H1 (cell line): Measurements from ENCODE around the gene TBKBP1. TPM values are rescaled to one million over a fixed set of nuclear protein-coding genes. Genes with fewer than 3 reads are reported as not detected.

Experiments
- CTCF ChIA-PET: fragments of 300-600 bp; sonication (Branson Sonifier 250); formaldehyde crosslinking; loops from one replicate; lab custom pipeline; 2021; ENCODE audit not compliant: partially characterized antibody; lab: Charles Lee
- POLR2A ChIA-PET: fragments of 300-600 bp; sonication (Branson Sonifier 250); formaldehyde crosslinking; loops from one replicate; lab custom pipeline; 2021; ENCODE audit warnings: inconsistent platforms; ENCODE audit not compliant: partially characterized antibody; lab: Charles Lee
- DNase-seq, 2 experiments: peaks; one replicate each; pipeline versions ENCODE4 v3.0.0 to v3.0.0-alpha.2; 2010 to 2022; ENCODE audit warnings: low spot score in 2 of 2, low read depth in 1 of 2, mixed read lengths in 1 of 2
- FAIRE-seq: peaks from 2 replicates; lab custom pipeline; 2011; peaks lifted over from hg19 to GRCh38; lab: Jason Lieb, UNC
- H2AFZ ChIP-seq: 2 replicates; pipeline ENCODE4 v1.8.1; 2012; ENCODE audit warnings: low read length, inconsistent platforms
- H2AK5ac ChIP-seq: 2 replicates; pipeline ENCODE4 v1.6.1; 2013; ENCODE audit warnings: low read depth, low read length
- H2BK120ac ChIP-seq: replicated peaks from 2 replicates; pipeline ENCODE3; 2013; ENCODE audit warnings: low read depth, low read length, inconsistent platforms
- H2BK12ac ChIP-seq: 2 replicates; pipeline ENCODE4 v1.6.1; 2013; ENCODE audit warnings: low read depth, low read length
- H2BK15ac ChIP-seq: 2 replicates; pipeline ENCODE4 v1.6.1; 2013; ENCODE audit warnings: low read length
- H2BK20ac ChIP-seq: 2 replicates; pipeline ENCODE4 v1.6.1; 2013; ENCODE audit warnings: low read length
- H2BK5ac ChIP-seq: 2 replicates; pipeline ENCODE4 v1.6.1; 2013; ENCODE audit warnings: low read depth, low read length
- H3K14ac ChIP-seq: 2 replicates; pipeline ENCODE4 v1.6.1; 2013; ENCODE audit warnings: inconsistent platforms; ENCODE audit not compliant: insufficient read length
- H3K18ac ChIP-seq: 2 replicates; pipeline ENCODE4 v1.6.1; 2013; ENCODE audit warnings: low read length; ENCODE audit errors: extremely low read depth
- H3K23ac ChIP-seq: 2 replicates; pipeline ENCODE4 v1.6.1; 2013; ENCODE audit warnings: inconsistent platforms; ENCODE audit not compliant: insufficient read length
- H3K23me2 ChIP-seq: 2 replicates; pipeline ENCODE4 v1.6.1; 2013; ENCODE audit warnings: low read depth, low read length
- H3K27ac ChIP-seq: 2 replicates; pipeline ENCODE4 v1.6.1; 2011; ENCODE audit warnings: low read depth, low read length, inconsistent platforms
- H3K27me3 ChIP-seq, 4 experiments: replicated peaks in 1 of 4; 1 replicate in 1 of 4; 2 replicates in 3 of 4; pipeline versions ENCODE4 v1.6.1 to v1.8.1; 2011 to 2013; ENCODE audit warnings: low read length in 3 of 4, mild to moderate bottlenecking in 3 of 4, inconsistent platforms in 2 of 4, mixed read lengths in 2 of 4, moderate library complexity in 1 of 4; ENCODE audit not compliant: control insufficient read depth in 3 of 4, insufficient read depth in 3 of 4; ENCODE audit errors: extremely low read depth in 1 of 4
- H3K36me3 ChIP-seq, 4 experiments: 2 replicates each; pipeline versions ENCODE4 v1.6.1 to v1.8.1; 2011 to 2013; ENCODE audit warnings: mild to moderate bottlenecking in 4 of 4, low read length in 3 of 4, moderate library complexity in 2 of 4, control low read depth in 1 of 4, inconsistent platforms in 1 of 4; ENCODE audit not compliant: insufficient read depth in 4 of 4, control insufficient read depth in 2 of 4
- H3K4ac ChIP-seq: replicated peaks from 2 replicates; pipeline ENCODE3; 2013; ENCODE audit warnings: low read length, low read depth, mixed read lengths, inconsistent platforms; ENCODE audit not compliant: insufficient read length
- H3K4me1 ChIP-seq, 4 experiments: replicated peaks in 1 of 4; 1 replicate in 1 of 4; 2 replicates in 3 of 4; pipeline versions ENCODE4 v1.6.1 to v1.8.1; 2011 to 2013; ENCODE audit warnings: low read length in 3 of 4, inconsistent platforms in 2 of 4, mixed read lengths in 1 of 4; ENCODE audit not compliant: insufficient read depth in 4 of 4, control insufficient read depth in 3 of 4
- H3K4me2 ChIP-seq, 2 experiments: 2 replicates each; pipeline versions ENCODE4 v1.6.1 to v1.8.1; 2011 to 2013; ENCODE audit warnings: low read depth in 2 of 2, low read length in 2 of 2, control low read depth in 1 of 2, inconsistent platforms in 1 of 2, mild to moderate bottlenecking in 1 of 2; ENCODE audit not compliant: insufficient read depth in 1 of 2
- H3K4me3 ChIP-seq, 4 experiments: fragments of 200-600, 300-600 bp in 1 of 4; sonication (generic), shearing (Covaris generic), sonication (Bioruptor Twin) in 1 of 4; 2 replicates each; pipeline versions ENCODE4 v1.5.1 to v1.8.1; 2011 to 2016; ENCODE audit warnings: low read length in 4 of 4, low read depth in 3 of 4, control low read depth in 2 of 4, inconsistent platforms in 2 of 4, mild to moderate bottlenecking in 2 of 4, mixed read lengths in 1 of 4, moderate library complexity in 1 of 4; ENCODE audit not compliant: insufficient read depth in 2 of 4; ENCODE audit errors: extremely low read depth in 1 of 4
- H3K56ac ChIP-seq: replicated peaks from 2 replicates; pipeline ENCODE3; 2013; ENCODE audit warnings: low read depth, mild to moderate bottlenecking, mixed read lengths, low read length, inconsistent platforms; ENCODE audit not compliant: insufficient read length
- H3K79me1 ChIP-seq: 2 replicates; pipeline ENCODE4 v1.6.1; 2013; ENCODE audit warnings: low read depth, low read length, control low read depth
- H3K79me2 ChIP-seq, 2 experiments: 2 replicates each; pipeline versions ENCODE4 v1.6.1 to v1.8.1; 2012 to 2013; ENCODE audit warnings: low read length in 2 of 2, mild to moderate bottlenecking in 2 of 2, inconsistent platforms in 1 of 2; ENCODE audit not compliant: insufficient read depth in 2 of 2, control insufficient read depth in 1 of 2
- H3K9ac ChIP-seq, 4 experiments: replicated peaks in 1 of 4; 1 replicate in 1 of 4; 2 replicates in 3 of 4; pipeline versions ENCODE4 v1.6.1 to v1.8.1; 2011 to 2013; ENCODE audit warnings: low read depth in 3 of 4, low read length in 3 of 4, control low read depth in 2 of 4, mild to moderate bottlenecking in 2 of 4, moderate library complexity in 2 of 4, inconsistent platforms in 1 of 4; ENCODE audit errors: extremely low read depth in 1 of 4
- H3K9me3 ChIP-seq, 2 experiments: 2 replicates each; pipeline versions ENCODE4 v1.6.1 to v1.8.1; 2012 to 2013; ENCODE audit warnings: mild to moderate bottlenecking in 2 of 2, moderate library complexity in 2 of 2, control low read depth in 1 of 2, inconsistent platforms in 1 of 2, low read depth in 1 of 2, low read length in 1 of 2, mixed read lengths in 1 of 2; ENCODE audit not compliant: insufficient read depth in 2 of 2
- H4K20me1 ChIP-seq, 2 experiments: replicated peaks in 1 of 2; 2 replicates each; pipeline versions ENCODE3 to v1.8.1; 2011 to 2013; ENCODE audit warnings: inconsistent platforms in 2 of 2, low read length in 2 of 2, mild to moderate bottlenecking in 1 of 2; ENCODE audit not compliant: insufficient read depth in 2 of 2, control insufficient read depth in 1 of 2
- H4K5ac ChIP-seq: 2 replicates; pipeline ENCODE4 v1.6.1; 2013; ENCODE audit warnings: low read length, low read depth, mixed read lengths, inconsistent platforms; ENCODE audit not compliant: insufficient read length
- H4K8ac ChIP-seq: 2 replicates; pipeline ENCODE4 v1.8.0; 2013; ENCODE audit warnings: mild to moderate bottlenecking, moderate library complexity, low read length, inconsistent platforms; ENCODE audit not compliant: insufficient read depth; ENCODE audit errors: extremely low read depth
- H4K91ac ChIP-seq: replicated peaks from 2 replicates; pipeline ENCODE3; 2013; ENCODE audit warnings: low read length, mixed read lengths, inconsistent platforms; ENCODE audit not compliant: insufficient read length
- CBX8 ChIP-seq: fragments of 300-800, 300-1000 bp; sonication (generic); IDR thresholded peaks from 2 replicates; pipeline ENCODE4 v1.7.1; 2016; ENCODE audit warnings: low read depth, low read length, borderline replicate concordance
- CHD1 ChIP-seq: IDR thresholded peaks from 2 replicates; pipeline ENCODE4 v1.6.1; 2012; ENCODE audit warnings: low read depth, low read length, improper control_type of control experiment
- CREB1 ChIP-seq: IDR thresholded peaks from 2 replicates; pipeline ENCODE4 v1.6.1; 2012; ENCODE audit warnings: inconsistent platforms
- CTBP2 ChIP-seq: IDR thresholded peaks from 2 replicates; pipeline ENCODE4 v1.7.0; 2011; ENCODE audit warnings: borderline replicate concordance, mild to moderate bottlenecking, moderate library complexity, mixed read lengths, low read length; ENCODE audit not compliant: insufficient read depth, insufficient read length
- JUN ChIP-seq: IDR thresholded peaks from 2 replicates; pipeline ENCODE4 v1.6.1; 2011; ENCODE audit warnings: low read depth, mild to moderate bottlenecking, improper control_type of control experiment, low read length
- JUND ChIP-seq: IDR thresholded peaks from 2 replicates; pipeline ENCODE4 v1.6.1; 2011; ENCODE audit warnings: mild to moderate bottlenecking, improper control_type of control experiment, low read length
- POLR2AphosphoS5 ChIP-seq: IDR thresholded peaks from 2 replicates; pipeline ENCODE4 v1.6.1; 2011; ENCODE audit warnings: low read depth, low read length
- RXRA ChIP-seq: IDR thresholded peaks from 2 replicates; pipeline ENCODE4 v1.6.1; 2011; ENCODE audit warnings: low read depth, mild to moderate bottlenecking, low read length, moderate library complexity; ENCODE audit not compliant: insufficient read depth
- SAP30 ChIP-seq: fragments of 300-600 bp; sonication (generic); IDR thresholded peaks from 2 replicates; pipeline ENCODE4 v1.7.1; 2012; ENCODE audit warnings: low read length, moderate library complexity, mild to moderate bottlenecking, inconsistent platforms; ENCODE audit not compliant: insufficient read depth, insufficient replicate concordance
- SIN3A ChIP-seq, 2 experiments: IDR thresholded peaks in 1 of 2; conservative IDR thresholded peaks in 1 of 2; 2 replicates each; pipeline ENCODE4 v1.6.1; 2011 to 2012; ENCODE audit warnings: low read length in 2 of 2, improper control_type of control experiment in 1 of 2, low read depth in 1 of 2, mild to moderate bottlenecking in 1 of 2
- SIX5 ChIP-seq: IDR thresholded peaks from 2 replicates; pipeline ENCODE4 v1.6.1; 2011; ENCODE audit warnings: mild to moderate bottlenecking, low read depth, low read length
- SP4 ChIP-seq: IDR thresholded peaks from 2 replicates; pipeline ENCODE4 v1.6.1; 2012; ENCODE audit warnings: low read length, inconsistent platforms
- ZNF274 ChIP-seq: IDR thresholded peaks from 2 replicates; pipeline ENCODE4 v1.7.0; 2012; ENCODE audit warnings: low read length, borderline replicate concordance; ENCODE audit errors: extremely low read depth
- WGBS, 2 experiments: shearing (Covaris generic) in 1 of 2; methylation state at CpG; one replicate each; pipeline versions ENCODE4 v1.1.6 to v1.1.7; 2013 to 2015; ENCODE audit warnings: low lambda C conversion rate in 2 of 2, mixed read lengths in 2 of 2, inconsistent platforms in 1 of 2, low coverage in 1 of 2, missing lambda C conversion rate in 1 of 2; ENCODE audit not compliant: insufficient replicate concordance in 2 of 2, insufficient coverage in 1 of 2, insufficient read length in 1 of 2; ENCODE audit errors: extremely low coverage in 1 of 2, missing lambda C conversion rate in 1 of 2; 5-methylcytosine and 5-hydroxymethylcytosine counted together
- polyA plus RNA-seq, 7 experiments: library from polyadenylated mRNA; depleted of rRNA in 3 of 7; stranded (reverse) in 5 of 7; unstranded in 2 of 7; fragments of >200 nt in 5 of 7; fragments of 200-250 nt in 2 of 7; gene quantifications; 1 replicate in 5 of 7; 2 replicates in 1 of 7; 4 replicates in 1 of 7; pipeline versions ENCODE4 v1.2.1 to v1.2.3, GENCODE V29; 2011 to 2013; ENCODE audit warnings: missing spikeins in 2 of 7, mixed read lengths in 2 of 7
- total RNA-seq: library from RNA; stranded (reverse); fragmentation: NEBNext Ultra II Directional; extraction: Animal tissue kit (Norgen Biotek cat#: 25700); gene quantifications from 2 replicates; pipeline ENCODE4 v1.2.1, GENCODE V29; 2021

The TBKBP1 gene
- total and polyA plus RNA-seq, 2 of the 8 experiments (the other 6 are each of a cell fraction or from before 2014, with no cell fraction given), result 6.3 to 15.1 TPM

DNA sequence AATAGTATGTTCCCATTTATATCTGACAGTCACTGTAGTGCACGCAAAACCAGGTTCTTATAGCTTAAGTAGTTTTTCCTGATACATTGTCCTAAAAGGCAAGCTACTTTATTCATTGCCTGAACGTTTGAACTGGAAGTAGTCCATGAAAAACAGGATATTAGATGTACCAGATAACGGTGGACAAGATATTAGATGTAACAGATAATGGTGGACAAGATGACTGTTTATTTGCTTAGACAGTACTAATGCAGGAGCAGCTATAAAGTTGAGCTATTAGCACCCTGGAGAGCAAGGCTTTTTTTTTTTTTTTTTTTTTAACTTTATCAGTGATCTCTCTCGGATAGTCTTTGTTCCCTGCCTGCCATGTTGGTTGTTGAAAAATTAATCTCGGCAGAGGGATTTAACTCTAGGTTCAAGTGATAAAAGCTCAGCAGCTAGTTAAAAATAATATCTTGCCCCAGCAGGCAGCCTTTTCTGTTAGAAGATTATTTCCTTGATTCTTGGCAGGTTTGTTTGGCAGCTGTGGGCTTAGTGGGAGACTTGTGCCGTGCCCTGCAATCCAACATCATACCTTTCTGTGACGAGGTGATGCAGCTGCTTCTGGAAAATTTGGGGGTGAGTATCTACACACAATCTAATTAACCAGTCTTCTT lies 17.3 kb upstream of the TBKBP1 start:
- no peak for FAIRE-seq
- H2BK15ac ChIP-seq, result no peak overlapping the region
- CTCF ChIA-PET, result interaction anchor here (1.4 to 10.3 kb wide), 3 partner anchors 12 to 69 kb away, joined by 3 to 107 read pairs (median 4); no protein-coding TSS in a partner anchor
- TF ChIP-seq CHD1, result no peak
- no peak for TF ChIP-seq RXRA
- TF ChIP-seq SIX5, result no peak
- TF ChIP-seq SP4, result no peak
- TF ChIP-seq ZNF274, result no peak
- no peak for TF ChIP-seq JUN
- no peak for TF ChIP-seq POLR2AphosphoS5
- no peak for TF ChIP-seq SAP30
- no peak for TF ChIP-seq CTBP2
- TF ChIP-seq CBX8, result no peak
- TF ChIP-seq SIN3A (conservative IDR thresholded peaks at IDR 0.05 in 1 of 2, IDR thresholded peaks at IDR 0.05 in 1 of 2; ENCODE audit: low read depth in 1 of 2, low read length in 2 of 2), result no peak
- no peak for TF ChIP-seq CREB1
- TF ChIP-seq JUND, result no peak

More for the DNA sequence above, 17.3 kb upstream of the TBKBP1 start:
- Histone ChIP-seq H3K23me2 (no peaks in the 10 kb centered on the region), H3K4me1 (no peaks in the 10 kb centered on the region), H3K27ac (no peak overlapping the region), H3K4ac (no peak overlapping the region), H3K18ac (no peak overlapping the region), H2AK5ac (no peak overlapping the region), H3K79me1 (no peaks in the 10 kb centered on the region; the same call in none of the 2 replicates), H3K79me2 (0 out of 4 replicates have a peak, but pooled peaks cover 0 to 8% of the 10 kb centered on the region in 2 experiments), H3K4me2 (no peak overlapping the region), H4K5ac (no peak overlapping the region), H3K27me3 (no peaks in the 10 kb centered on the region; a peak in 1 of 7 replicates), H2BK12ac (no peak overlapping the region), H3K56ac (no peak overlapping the region), H3K4me3 (no peak overlapping the region), H2AFZ (no peak overlapping the region), H2BK120ac (no peak overlapping the region), H3K9me3 (no peaks in the 10 kb centered on the region), H4K8ac (no peak overlapping the region), H2BK20ac (no peak overlapping the region), H4K91ac (no peak overlapping the region), H4K20me1 (peaks cover 3 to 18% of the 10 kb centered on the region in 2 experiments), H3K14ac (no peak overlapping the region), H3K9ac (no peak overlapping the region), H3K23ac (no peak overlapping the region), H3K36me3 (peaks cover 75 to 99% (median 94%) of the 10 kb centered on the region in 4 experiments), H2BK5ac (no peak overlapping the region)
- DNase-seq, result no peak
- WGBS, 2 experiments, result 92% methylated on average over 7 of the region's 7 CpGs; no CpG with 5 or more reads in 1 of the 2 experiments
- POLR2A ChIA-PET, result interaction anchor here (1.2 to 46.3 kb wide), 4 partner anchors 5 to 68 kb away, joined by 3 to 1575 read pairs (median 789); partner anchors contain the start of genes KPNB1 and TBKBP1
